Renal cortical epithelial cell (primary cell): ENCODE data around the gene AP3S2. TPM values are rescaled to one million over a fixed set of nuclear protein-coding genes. Genes with fewer than 3 reads are reported as not detected.
"Not testable (repeated sequence)": the region's sequence is repeated elsewhere in the genome, so short reads cannot be mapped to it uniquely, and the experiment has no call there.

Experiments used
- DNase-seq: peaks from one replicate; pipeline ENCODE4 v3.0.0-alpha.2; 2011; ENCODE audit warnings: low read depth
- total RNA-seq: library from RNA; depleted of rRNA; stranded (reverse); fragments of >200 nt; gene quantifications from 2 replicates; pipeline ENCODE4 v1.2.3, GENCODE V29; 2014

AP3S2 gene
- total RNA-seq, 1 donor from 2014 or later = 74.4 TPM

GRCh38 chr15:89834465-89835175, 59.2 kb downstream of the AP3S2 start:
- DNase-seq = not testable (repeated sequence)

- no peak for DNase-seq
These were observed 59.8 kb downstream of the AP3S2 start for GRCh38 chr15:89833966-89834365.

GRCh38 chr15:89830639-89831038, 63.2 kb downstream of the AP3S2 start:
- no peak for DNase-seq

GRCh38 chr15:89829616-89830440, 64.0 kb downstream of the AP3S2 start:
- DNase-seq = no peak

GRCh38 chr15:89829161-89829560, 64.6 kb downstream of the AP3S2 start:
- no peak for DNase-seq

- peak; percentile 62 for DNase-seq
These were observed 65.3 kb downstream of the AP3S2 start for GRCh38 chr15:89828281-89829145.

- DNase-seq = no peak
These were observed 66.0 kb downstream of the AP3S2 start for GRCh38 chr15:89827829-89828228.

- DNase-seq = no peak
These were observed 66.8 kb downstream of the AP3S2 start for GRCh38 chr15:89826671-89827655.

- DNase-seq = no peak
These were observed 68.4 kb downstream of the AP3S2 start for GRCh38 chr15:89825271-89825940.

- DNase-seq = no peak
These were observed 69.3 kb downstream of the AP3S2 start for GRCh38 chr15:89824607-89824867.

GRCh38 chr15:89823836-89824606, 69.8 kb downstream of the AP3S2 start:
- DNase-seq = no peak

- DNase-seq = peak; percentile 64
These were observed 70.7 kb downstream of the AP3S2 start for GRCh38 chr15:89822951-89823711.

- no peak for DNase-seq
These were observed 71.2 kb downstream of the AP3S2 start for GRCh38 chr15:89822611-89822950.

GRCh38 chr15:89822026-89822425, 71.8 kb downstream of the AP3S2 start:
- DNase-seq = no peak

- peak; percentile 76 for DNase-seq
These were observed 72.9 kb downstream of the AP3S2 start for GRCh38 chr15:89820666-89821611.

GRCh38 chr15:89818287-89818686, 75.5 kb downstream of the AP3S2 start:
- no peak for DNase-seq

GRCh38 chr15:89817701-89818280, 76.0 kb downstream of the AP3S2 start:
- DNase-seq = no peak

- DNase-seq = no peak
These were observed 78.0 kb downstream of the AP3S2 start for GRCh38 chr15:89815769-89816168.
